Nephron progenitor cell (in vitro differentiated cells): Measurements from ENCODE around the gene MS4A5.

Experiments
- DNase-seq: peaks from one replicate; pipeline ENCODE4 v3.0.0; 2021
- H3K27ac Mint-ChIP-seq: 2 replicates; pipeline ENCODE4 v1.8.0; 2021; ENCODE audit warnings: mild to moderate bottlenecking, moderate library complexity, mixed read lengths
- H3K27me3 Mint-ChIP-seq: 2 replicates; pipeline ENCODE4 v1.8.0; 2021; ENCODE audit warnings: mild to moderate bottlenecking, low read depth, mixed read lengths; ENCODE audit not compliant: poor library complexity
- H3K36me3 Mint-ChIP-seq: 2 replicates; pipeline ENCODE4 v1.8.0; 2021; ENCODE audit warnings: low read depth, mixed read lengths
- H3K4me1 Mint-ChIP-seq: 2 replicates; pipeline ENCODE4 v1.8.0; 2021; ENCODE audit warnings: mixed read lengths
- H3K4me3 Mint-ChIP-seq: 2 replicates; pipeline ENCODE4 v1.8.0; 2021; ENCODE audit warnings: mild to moderate bottlenecking, moderate library complexity, mixed read lengths
- H3K9me3 Mint-ChIP-seq: 2 replicates; pipeline ENCODE4 v1.8.0; 2021; ENCODE audit warnings: mild to moderate bottlenecking, moderate library complexity, mixed read lengths
- TF ChIP-seq, protein P1 (sequence below): fragments of 200-600 bp; sonication (generic); IDR thresholded peaks from 2 replicates; pipeline ENCODE4 v1.5.0; 2021; ENCODE audit warnings: antibody characterized with exemption

Gene MS4A5

DNA sequence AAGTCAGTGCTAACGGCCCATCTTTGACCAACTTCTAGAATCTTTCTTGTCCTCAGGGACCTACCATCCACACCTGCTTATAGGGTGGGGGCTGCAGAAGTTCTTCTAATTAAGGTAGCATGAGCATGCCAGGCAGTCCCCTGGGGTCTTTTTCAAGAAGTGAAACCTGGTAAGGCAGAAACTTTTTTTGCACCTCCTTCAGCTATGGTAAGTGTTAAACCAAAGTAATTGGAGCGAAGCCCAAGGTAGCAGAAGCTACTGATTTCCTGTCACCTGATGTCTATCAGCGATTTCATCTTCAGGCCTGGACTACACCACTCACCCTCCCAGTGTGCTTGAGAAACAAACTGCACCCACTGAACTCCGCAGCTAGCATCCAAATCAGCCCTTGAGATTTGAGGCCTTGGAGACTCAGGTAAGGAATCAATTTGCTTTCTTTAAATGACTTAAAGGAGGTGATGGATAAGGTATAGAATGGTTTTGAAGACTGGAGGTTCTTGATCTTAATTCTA is 26.2 kb downstream of the MS4A5 start, which contains the start of gene MS4A1:
Gene MS4A1, plus strand, starts transcription at position 317 of the 512 bp plus-strand sequence. CDS start 6,528 bp downstream, outside the sequence.
- Mint-ChIP-seq H3K4me3 (no peak within 1 kb of the TSS), H3K36me3 (no peaks in the 10 kb centered on the region), H3K27ac (no peak within 1 kb of the TSS), H3K9me3 (no peaks in the 10 kb centered on the region), H3K27me3 (peaks cover 6% of the 10 kb centered on the region), H3K4me1 (no peaks in the 10 kb centered on the region)
- TF ChIP-seq, protein P1, sequence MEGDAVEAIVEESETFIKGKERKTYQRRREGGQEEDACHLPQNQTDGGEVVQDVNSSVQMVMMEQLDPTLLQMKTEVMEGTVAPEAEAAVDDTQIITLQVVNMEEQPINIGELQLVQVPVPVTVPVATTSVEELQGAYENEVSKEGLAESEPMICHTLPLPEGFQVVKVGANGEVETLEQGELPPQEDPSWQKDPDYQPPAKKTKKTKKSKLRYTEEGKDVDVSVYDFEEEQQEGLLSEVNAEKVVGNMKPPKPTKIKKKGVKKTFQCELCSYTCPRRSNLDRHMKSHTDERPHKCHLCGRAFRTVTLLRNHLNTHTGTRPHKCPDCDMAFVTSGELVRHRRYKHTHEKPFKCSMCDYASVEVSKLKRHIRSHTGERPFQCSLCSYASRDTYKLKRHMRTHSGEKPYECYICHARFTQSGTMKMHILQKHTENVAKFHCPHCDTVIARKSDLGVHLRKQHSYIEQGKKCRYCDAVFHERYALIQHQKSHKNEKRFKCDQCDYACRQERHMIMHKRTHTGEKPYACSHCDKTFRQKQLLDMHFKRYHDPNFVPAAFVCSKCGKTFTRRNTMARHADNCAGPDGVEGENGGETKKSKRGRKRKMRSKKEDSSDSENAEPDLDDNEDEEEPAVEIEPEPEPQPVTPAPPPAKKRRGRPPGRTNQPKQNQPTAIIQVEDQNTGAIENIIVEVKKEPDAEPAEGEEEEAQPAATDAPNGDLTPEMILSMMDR = no peak
- no peak for DNase-seq

DNA sequence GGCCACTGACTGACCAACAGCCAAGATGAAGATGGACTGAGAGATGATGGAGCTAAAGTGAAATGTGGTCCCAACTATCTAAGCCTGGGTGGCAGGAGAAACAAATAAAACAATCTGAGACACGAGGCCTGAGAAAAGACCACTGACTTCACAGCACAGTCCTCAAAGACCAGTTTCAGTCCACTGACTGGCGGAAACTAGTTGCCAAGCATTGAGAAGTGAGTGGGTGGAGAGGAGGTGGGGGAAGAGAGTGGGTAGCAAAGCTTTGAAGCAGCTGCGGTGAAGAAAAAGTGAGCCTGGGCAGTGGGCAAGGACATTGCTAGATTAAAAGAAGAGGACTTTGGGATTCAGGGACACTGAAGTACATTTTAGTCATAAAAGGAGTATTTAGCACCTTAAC is 28.2 kb downstream of the MS4A5 start:
- TF ChIP-seq, protein P1 = no peak

DNA sequence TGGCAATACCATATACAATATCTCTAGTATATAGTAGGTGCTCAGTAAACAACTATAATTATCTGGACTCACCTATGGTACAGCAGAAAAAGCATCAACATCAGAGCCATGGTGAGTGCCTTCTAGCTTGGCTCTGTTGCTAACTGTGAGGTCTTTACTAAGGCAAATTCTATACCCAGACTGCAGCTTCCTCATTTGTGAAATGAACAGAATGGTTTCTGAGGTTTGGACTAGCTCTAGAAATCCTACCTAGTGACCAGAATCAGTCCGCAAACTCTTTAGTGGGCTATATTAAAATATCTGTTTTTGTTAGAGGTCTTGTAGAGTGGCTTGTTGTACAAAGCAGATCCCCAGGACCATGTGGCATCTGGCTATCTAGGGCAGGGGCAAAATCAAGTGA is 30.0 kb downstream of the MS4A5 start:
- Mint-ChIP-seq H3K36me3 (no peaks in the 10 kb centered on the region), H3K27me3 (peaks cover 9% of the 10 kb centered on the region), H3K4me3 (no peak overlapping the region), H3K9me3 (no peaks in the 10 kb centered on the region), H3K27ac (no peak overlapping the region), H3K4me1 (no peaks in the 10 kb centered on the region)
- TF ChIP-seq, protein P1 = no peak
- DNase-seq = no peak

More for the DNA sequence above, 28.2 kb downstream of the MS4A5 start:
- Mint-ChIP-seq H3K36me3 (no peaks in the 10 kb centered on the region), H3K27me3 (peaks cover 6% of the 10 kb centered on the region), H3K4me1 (no peaks in the 10 kb centered on the region), H3K9me3 (no peaks in the 10 kb centered on the region), H3K27ac (no peak overlapping the region), H3K4me3 (no peak overlapping the region)
- no peak for DNase-seq

DNA sequence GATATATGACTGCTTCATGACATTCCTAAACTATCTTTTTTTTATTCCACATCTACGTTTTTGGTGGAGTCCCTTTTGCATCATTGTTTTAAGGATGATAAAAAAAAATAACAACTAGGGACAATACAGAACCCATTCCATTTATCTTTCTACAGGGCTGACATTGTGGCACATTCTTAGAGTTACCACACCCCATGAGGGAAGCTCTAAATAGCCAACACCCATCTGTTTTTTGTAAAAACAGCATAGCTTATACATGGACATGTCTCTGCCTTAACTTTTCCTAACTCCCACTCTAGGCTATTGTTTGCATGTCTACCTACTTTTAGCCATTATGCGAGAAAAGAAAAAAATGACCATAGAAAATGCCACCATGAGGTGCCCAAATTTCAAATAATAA is 39.5 kb downstream of the MS4A5 start:
- no peaks in the 10 kb centered on the region for H3K36me3 Mint-ChIP-seq

GRCh38 chr11:60469723-60470122 is 40.4 kb downstream of the MS4A5 start:
- DNase-seq = no peak
- no peak overlapping the region for H3K4me3 Mint-ChIP-seq
- peaks cover 8% of the 10 kb centered on the region for H3K27me3 Mint-ChIP-seq
- TF ChIP-seq, protein P1 = no peak
- no peaks in the 10 kb centered on the region for H3K36me3 Mint-ChIP-seq
- no peak overlapping the region for H3K27ac Mint-ChIP-seq
- H3K9me3 Mint-ChIP-seq = no peaks in the 10 kb centered on the region
- H3K4me1 Mint-ChIP-seq = no peaks in the 10 kb centered on the region

More for the DNA sequence above, 39.5 kb downstream of the MS4A5 start:
- Mint-ChIP-seq H3K4me3 (no peak overlapping the region), H3K27ac (no peak overlapping the region), H3K27me3 (peaks cover 12% of the 10 kb centered on the region), H3K4me1 (no peaks in the 10 kb centered on the region), H3K9me3 (no peaks in the 10 kb centered on the region)
- TF ChIP-seq, protein P1 = no peak
- no peak for DNase-seq

DNA sequence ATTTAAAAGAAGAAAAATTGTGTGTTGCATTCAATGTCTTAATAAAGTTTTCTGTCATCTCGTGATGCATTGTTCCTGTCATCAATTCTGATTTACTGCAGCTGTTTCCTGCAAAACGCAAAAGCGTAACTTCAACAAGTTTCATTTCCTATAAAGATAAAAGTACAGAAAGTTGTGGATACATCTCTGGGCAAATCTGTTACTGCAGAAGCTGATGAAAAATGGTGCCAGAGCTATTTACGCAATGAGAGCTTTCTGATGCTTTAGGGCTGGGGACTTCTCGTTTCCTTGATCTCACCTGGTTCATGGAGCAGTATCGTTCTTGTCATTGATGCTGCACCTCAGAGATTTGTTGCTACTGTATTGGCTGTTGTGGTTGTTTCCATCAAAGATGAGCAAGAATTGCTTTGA is 47.7 kb downstream of the MS4A5 start:
- DNase-seq = no peak
- no peaks in the 10 kb centered on the region for H3K27me3 Mint-ChIP-seq
- no peak overlapping the region for H3K27ac Mint-ChIP-seq
- peaks cover 4% of the 10 kb centered on the region for H3K9me3 Mint-ChIP-seq
- H3K4me3 Mint-ChIP-seq = no peak overlapping the region
- no peaks in the 10 kb centered on the region for H3K4me1 Mint-ChIP-seq
- no peaks in the 10 kb centered on the region for H3K36me3 Mint-ChIP-seq
- TF ChIP-seq, protein P1 = no peak
